Endothelial cell of umbilical vein (primary cell): ENCODE results near the gene GFI1B.

Experiments used
- EZH2 ChIP-seq: IDR thresholded peaks from 2 replicates; pipeline ENCODE4 v1.6.1; 2012; ENCODE audit warnings: borderline replicate concordance, low read depth, mild to moderate bottlenecking, moderate library complexity, low read length, inconsistent platforms; ENCODE audit not compliant: severe bottlenecking
- FOS ChIP-seq: IDR thresholded peaks from 2 replicates; pipeline ENCODE4 v1.6.1; 2011; ENCODE audit warnings: mild to moderate bottlenecking, low read length, moderate library complexity, borderline replicate concordance; ENCODE audit not compliant: insufficient read depth
- GATA2 ChIP-seq: IDR thresholded peaks from 2 replicates; pipeline ENCODE4 v1.7.0; 2011; ENCODE audit warnings: low read depth, mild to moderate bottlenecking, moderate library complexity, mixed read lengths, low read length; ENCODE audit not compliant: insufficient read length, insufficient read depth
- JUN ChIP-seq: IDR thresholded peaks from 2 replicates; pipeline ENCODE4 v1.6.1; 2011; ENCODE audit warnings: borderline replicate concordance, low read depth; ENCODE audit not compliant: insufficient read length, insufficient read depth
- MAX ChIP-seq: IDR thresholded peaks from 2 replicates; pipeline ENCODE4 v1.6.1; 2011; ENCODE audit not compliant: insufficient read depth, insufficient read length
- MYC ChIP-seq: IDR thresholded peaks from one replicate; pipeline ENCODE4 v1.6.1; 2011; ENCODE audit warnings: mild to moderate bottlenecking, low read depth, low read length
- POLR2A ChIP-seq: IDR thresholded peaks from 2 replicates; pipeline ENCODE4 v1.6.1; 2012; ENCODE audit warnings: low read depth, mild to moderate bottlenecking, control low read depth, low read length
- POLR2AphosphoS5 ChIP-seq: IDR thresholded peaks from 2 replicates; pipeline ENCODE4 v1.6.1; 2012; ENCODE audit warnings: low read depth, mild to moderate bottlenecking, control low read depth, low read length, moderate library complexity; ENCODE audit not compliant: insufficient read depth
- TF ChIP-seq, protein P1 (sequence below), 2 donors: IDR thresholded peaks; 1 replicate in 1 of 2; 2 replicates in 1 of 2; pipeline ENCODE4 v1.5.1; 2011; ENCODE audit warnings: low read length in 2 of 2, mild to moderate bottlenecking in 2 of 2, moderate library complexity in 2 of 2, control low read depth in 1 of 2, inconsistent platforms in 1 of 2, low read depth in 1 of 2; ENCODE audit not compliant: insufficient read depth in 1 of 2; ENCODE audit errors: extremely low read depth in 1 of 2

DNA sequence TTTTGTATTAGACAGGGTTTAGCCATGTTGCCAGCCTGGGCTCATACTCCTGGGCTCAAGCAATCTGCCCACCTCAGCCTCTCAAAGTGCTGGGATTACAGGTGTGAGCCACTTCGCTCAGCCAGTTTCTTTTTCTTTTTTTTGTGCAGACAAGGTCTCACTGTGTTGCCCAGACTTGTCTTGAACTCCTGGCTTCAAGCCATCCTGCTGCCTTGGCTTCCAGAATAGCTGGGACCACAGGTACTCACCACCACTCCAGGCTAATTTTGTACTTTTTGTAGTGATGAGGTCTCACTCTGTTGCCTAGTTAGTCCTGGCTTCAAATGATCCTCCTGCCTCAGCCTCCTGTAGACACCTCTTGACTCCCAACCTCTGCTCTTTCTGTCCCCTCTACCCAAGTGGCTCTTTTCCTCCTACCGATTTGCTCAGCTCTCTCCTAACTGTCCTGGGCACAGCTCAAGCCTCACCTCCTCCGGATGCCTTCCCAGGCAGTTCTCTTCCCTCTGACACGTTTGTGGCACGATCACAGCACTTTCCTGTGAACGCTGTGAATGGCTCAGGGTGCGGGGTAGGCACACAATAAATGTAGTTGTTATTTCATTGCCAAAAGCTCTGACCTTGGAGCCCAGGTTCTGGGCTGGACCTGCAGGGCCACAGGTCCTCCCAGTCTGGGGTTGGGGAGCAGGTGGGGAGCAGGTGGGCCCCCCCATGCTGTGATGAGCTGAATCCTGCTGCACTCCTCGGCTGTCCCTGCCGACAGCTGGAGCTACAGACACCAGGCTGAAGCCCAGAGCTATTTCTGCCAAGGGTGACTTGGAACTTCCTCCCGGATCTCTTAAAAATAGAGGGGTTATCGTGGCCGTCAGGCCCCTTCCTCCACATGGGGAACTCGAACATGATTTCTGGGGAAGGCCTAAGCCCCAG, 23.9 kb downstream of the GFI1B start:
- TF ChIP-seq MAX: no peak
- TF ChIP-seq, protein P1, sequence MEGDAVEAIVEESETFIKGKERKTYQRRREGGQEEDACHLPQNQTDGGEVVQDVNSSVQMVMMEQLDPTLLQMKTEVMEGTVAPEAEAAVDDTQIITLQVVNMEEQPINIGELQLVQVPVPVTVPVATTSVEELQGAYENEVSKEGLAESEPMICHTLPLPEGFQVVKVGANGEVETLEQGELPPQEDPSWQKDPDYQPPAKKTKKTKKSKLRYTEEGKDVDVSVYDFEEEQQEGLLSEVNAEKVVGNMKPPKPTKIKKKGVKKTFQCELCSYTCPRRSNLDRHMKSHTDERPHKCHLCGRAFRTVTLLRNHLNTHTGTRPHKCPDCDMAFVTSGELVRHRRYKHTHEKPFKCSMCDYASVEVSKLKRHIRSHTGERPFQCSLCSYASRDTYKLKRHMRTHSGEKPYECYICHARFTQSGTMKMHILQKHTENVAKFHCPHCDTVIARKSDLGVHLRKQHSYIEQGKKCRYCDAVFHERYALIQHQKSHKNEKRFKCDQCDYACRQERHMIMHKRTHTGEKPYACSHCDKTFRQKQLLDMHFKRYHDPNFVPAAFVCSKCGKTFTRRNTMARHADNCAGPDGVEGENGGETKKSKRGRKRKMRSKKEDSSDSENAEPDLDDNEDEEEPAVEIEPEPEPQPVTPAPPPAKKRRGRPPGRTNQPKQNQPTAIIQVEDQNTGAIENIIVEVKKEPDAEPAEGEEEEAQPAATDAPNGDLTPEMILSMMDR (IDR thresholded peaks at IDR 0.05; ENCODE audit: extremely low read depth in 1 of 2, insufficient read depth in 1 of 2, low read depth in 1 of 2, low read length in 2 of 2): no peak
- no peak for TF ChIP-seq POLR2A
- no peak for TF ChIP-seq POLR2AphosphoS5
- TF ChIP-seq EZH2: no peak
- no peak for TF ChIP-seq GATA2
- TF ChIP-seq MYC: no peak
- no peak for TF ChIP-seq JUN
- no peak for TF ChIP-seq FOS
